ENCODE results near the gene MPIG6B.

Gene MPIG6B

GRCh38 chr6:31740397-31741223, 17.4 kb downstream of the MPIG6B start:
- H3K4me3 ChIP-seq (replicated peaks; ENCODE audit: insufficient read depth, low read length), result peak overlapping the region; percentile 60
- no peaks in the 10 kb centered on the region for H3K27me3 ChIP-seq (ENCODE audit: insufficient read depth, poor library complexity, severe bottlenecking)
- no peak for TF ChIP-seq CTCF (IDR thresholded peaks at IDR 0.05; ENCODE audit: insufficient read depth, low read length)
- 0 out of 2 replicates have a peak, but pooled peaks have one; percentile 65 for TF ChIP-seq POLR2AphosphoS5 (IDR thresholded peaks at IDR 0.05; ENCODE audit: low read depth)
- TF ChIP-seq SPI1 (IDR thresholded peaks at IDR 0.05; ENCODE audit: borderline replicate concordance, low read depth), result 0 out of 2 replicates have a peak, but pooled peaks have one; percentile 29
- peak; percentile 8 for TF ChIP-seq REST (IDR thresholded peaks at IDR 0.05; ENCODE audit: insufficient replicate concordance, low read depth)
- no peak for TF ChIP-seq GABPA (IDR thresholded peaks at IDR 0.05; ENCODE audit: low read depth)
- H3K27ac ChIP-seq (replicated peaks), result peak overlapping the region; percentile 99
- peak in 1 of 2 experiments; percentile 79 for DNase-seq (ENCODE audit: low read depth in 1 of 2, low spot score in 1 of 2)

DNA sequence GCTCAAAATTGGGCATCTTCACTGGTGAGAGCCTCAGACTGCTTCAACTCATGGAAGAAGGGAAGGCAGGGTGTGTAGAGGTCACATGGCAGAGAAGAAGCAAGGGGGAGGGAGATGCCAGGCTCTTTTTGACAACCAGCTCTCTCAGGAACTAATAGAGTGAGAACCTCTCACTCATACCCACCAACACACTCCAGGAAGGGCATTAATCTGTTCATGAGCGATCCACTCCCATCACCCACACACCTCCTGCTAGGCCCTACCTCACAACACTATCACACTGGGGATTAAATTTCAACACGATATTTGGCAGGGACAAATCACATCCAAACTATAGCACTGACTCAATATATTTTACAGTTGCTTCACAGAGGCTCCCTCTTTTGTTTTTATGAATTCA, 18.6 kb downstream of the MPIG6B start:
- Histone ChIP-seq H3K27ac (replicated peaks) (no peak overlapping the region), H3K4me3 (replicated peaks; ENCODE audit: insufficient read depth, low read length) (no peak overlapping the region)

More for the DNA sequence above, 18.6 kb downstream of the MPIG6B start:
- H3K27me3 ChIP-seq (ENCODE audit: insufficient read depth, poor library complexity, severe bottlenecking), result no peaks in the 10 kb centered on the region
- DNase-seq (ENCODE audit: low read depth in 1 of 2, low spot score in 1 of 2), result no peak
- TF ChIP-seq REST (IDR thresholded peaks at IDR 0.05; ENCODE audit: insufficient replicate concordance, low read depth) (no peak), SPI1 (IDR thresholded peaks at IDR 0.05; ENCODE audit: borderline replicate concordance, low read depth) (no peak), POLR2AphosphoS5 (IDR thresholded peaks at IDR 0.05; ENCODE audit: low read depth) (no peak), GABPA (IDR thresholded peaks at IDR 0.05; ENCODE audit: low read depth) (no peak), CTCF (IDR thresholded peaks at IDR 0.05; ENCODE audit: insufficient read depth, low read length) (no peak)

All from HL-60 (cell line).